Skeletal muscle satellite cell (primary cell): ENCODE results near the gene HLCS.

Experiments used
- H3K27me3 ChIP-seq: 2 replicates; pipeline ENCODE4 v1.7.0; 2013; ENCODE audit warnings: low read length; ENCODE audit not compliant: control insufficient read depth, insufficient read depth
- H3K36me3 ChIP-seq: 2 replicates; pipeline ENCODE4 v1.7.0; 2013; ENCODE audit warnings: mild to moderate bottlenecking, control low read depth, low read length; ENCODE audit not compliant: insufficient read depth
- H3K4me1 ChIP-seq: 2 replicates; pipeline ENCODE4 v1.7.0; 2013; ENCODE audit warnings: low read length; ENCODE audit not compliant: control insufficient read depth, insufficient read depth
- H3K4me2 ChIP-seq: 2 replicates; pipeline ENCODE4 v1.7.0; 2013; ENCODE audit warnings: mild to moderate bottlenecking, low read length
- H3K4me3 ChIP-seq: 2 replicates; pipeline ENCODE4 v1.7.0; 2013; ENCODE audit warnings: low read length
- H3K9ac ChIP-seq: 2 replicates; pipeline ENCODE4 v1.7.0; 2013; ENCODE audit warnings: mild to moderate bottlenecking, low read depth, low read length, moderate library complexity
- H3K9me3 ChIP-seq: replicated peaks from 2 replicates; pipeline ENCODE4 v1.7.0; 2013; ENCODE audit warnings: mild to moderate bottlenecking, control low read depth, low read length

HLCS gene

GRCh38 chr21:36743008-36743407, 223.5 kb downstream of the HLCS start:
- no peaks in the 10 kb centered on the region for H3K4me1 ChIP-seq
- H3K27me3 ChIP-seq: no peaks in the 10 kb centered on the region
- no peaks in the 10 kb centered on the region for H3K9me3 ChIP-seq
- no peak overlapping the region for H3K4me3 ChIP-seq
- no peak overlapping the region for H3K9ac ChIP-seq
- peaks cover 45% of the 10 kb centered on the region for H3K36me3 ChIP-seq
- no peak overlapping the region for H3K4me2 ChIP-seq

GRCh38 chr21:36741506-36741905, 225.0 kb downstream of the HLCS start:
- H3K4me3 ChIP-seq: no peak overlapping the region
- no peaks in the 10 kb centered on the region for H3K9me3 ChIP-seq
- no peaks in the 10 kb centered on the region for H3K4me1 ChIP-seq
- peaks cover 44% of the 10 kb centered on the region for H3K36me3 ChIP-seq
- no peak overlapping the region for H3K4me2 ChIP-seq
- no peaks in the 10 kb centered on the region for H3K27me3 ChIP-seq
- H3K9ac ChIP-seq: no peak overlapping the region

GRCh38 chr21:36738489-36739126, 227.9 kb downstream of the HLCS start:
- Histone ChIP-seq H3K9ac (no peak overlapping the region), H3K4me2 (no peak overlapping the region), H3K9me3 (no peaks in the 10 kb centered on the region), H3K4me1 (no peaks in the 10 kb centered on the region), H3K27me3 (no peaks in the 10 kb centered on the region), H3K4me3 (no peak overlapping the region), H3K36me3 (peaks cover 42% of the 10 kb centered on the region)

- Histone ChIP-seq H3K27me3 (no peaks in the 10 kb centered on the region), H3K4me3 (no peak overlapping the region), H3K36me3 (peaks cover 44% of the 10 kb centered on the region), H3K9ac (no peak overlapping the region), H3K9me3 (no peaks in the 10 kb centered on the region), H3K4me2 (no peak overlapping the region), H3K4me1 (no peaks in the 10 kb centered on the region)
Observed at GRCh38 chr21:36735724-36736320, 230.6 kb downstream of the HLCS start.

- Histone ChIP-seq H3K9me3 (no peaks in the 10 kb centered on the region), H3K4me1 (no peaks in the 10 kb centered on the region), H3K9ac (no peak overlapping the region), H3K36me3 (peaks cover 43% of the 10 kb centered on the region), H3K4me2 (no peak overlapping the region), H3K27me3 (no peaks in the 10 kb centered on the region), H3K4me3 (no peak overlapping the region)
Observed at GRCh38 chr21:36735201-36735515, 231.3 kb downstream of the HLCS start.

GRCh38 chr21:36734367-36735200, 231.9 kb downstream of the HLCS start:
- no peaks in the 10 kb centered on the region for H3K27me3 ChIP-seq
- H3K4me3 ChIP-seq: no peak overlapping the region
- no peak overlapping the region for H3K4me2 ChIP-seq
- peaks cover 45% of the 10 kb centered on the region for H3K36me3 ChIP-seq
- no peaks in the 10 kb centered on the region for H3K4me1 ChIP-seq
- H3K9ac ChIP-seq: no peak overlapping the region
- no peaks in the 10 kb centered on the region for H3K9me3 ChIP-seq

GRCh38 chr21:36733857-36734256, 232.6 kb downstream of the HLCS start:
- H3K27me3 ChIP-seq: no peaks in the 10 kb centered on the region
- no peaks in the 10 kb centered on the region for H3K4me1 ChIP-seq
- no peak overlapping the region for H3K4me3 ChIP-seq
- H3K36me3 ChIP-seq: peaks cover 51% of the 10 kb centered on the region
- H3K4me2 ChIP-seq: no peak overlapping the region
- no peak overlapping the region for H3K9ac ChIP-seq
- H3K9me3 ChIP-seq: no peaks in the 10 kb centered on the region

- Histone ChIP-seq H3K9ac (no peak overlapping the region), H3K4me1 (no peaks in the 10 kb centered on the region), H3K4me3 (no peak overlapping the region), H3K9me3 (no peaks in the 10 kb centered on the region), H3K36me3 (peaks cover 56% of the 10 kb centered on the region), H3K27me3 (no peaks in the 10 kb centered on the region), H3K4me2 (no peak overlapping the region)
Observed at GRCh38 chr21:36732761-36733160, 233.7 kb downstream of the HLCS start.

GRCh38 chr21:36732217-36732616, 234.3 kb downstream of the HLCS start:
- H3K4me2 ChIP-seq: no peak overlapping the region
- H3K9me3 ChIP-seq: no peaks in the 10 kb centered on the region
- no peak overlapping the region for H3K9ac ChIP-seq
- H3K36me3 ChIP-seq: peaks cover 56% of the 10 kb centered on the region
- no peaks in the 10 kb centered on the region for H3K4me1 ChIP-seq
- no peak overlapping the region for H3K4me3 ChIP-seq
- H3K27me3 ChIP-seq: no peaks in the 10 kb centered on the region

GRCh38 chr21:36730291-36731281, 235.9 kb downstream of the HLCS start:
- no peak overlapping the region for H3K9ac ChIP-seq
- H3K36me3 ChIP-seq: peaks cover 64% of the 10 kb centered on the region
- no peak overlapping the region for H3K4me2 ChIP-seq
- H3K4me3 ChIP-seq: no peak overlapping the region
- no peaks in the 10 kb centered on the region for H3K4me1 ChIP-seq
- no peaks in the 10 kb centered on the region for H3K27me3 ChIP-seq
- H3K9me3 ChIP-seq: no peaks in the 10 kb centered on the region
